SU-DHL-6 (cell line): ENCODE data around the gene EPHA6.

Source experiments
- H2AFZ ChIP-seq: fragments of 200-600 bp; sonication (generic); 2 replicates; pipeline ENCODE4 v1.6.1; 2014; ENCODE audit warnings: low read depth, mild to moderate bottlenecking, moderate library complexity, mixed read lengths, antibody characterized with exemption, low read length; ENCODE audit not compliant: severe bottlenecking
- H3F3A ChIP-seq: fragments of 200-600 bp; shearing (Covaris generic); 2 replicates; pipeline ENCODE4 v1.6.0; 2016; ENCODE audit warnings: antibody characterized with exemption, mild to moderate bottlenecking; ENCODE audit not compliant: insufficient read depth
- H3K27ac ChIP-seq: fragments of 200-600 bp; sonication (generic); 2 replicates; pipeline ENCODE4 v1.5.1; 2016; ENCODE audit warnings: low read depth, mild to moderate bottlenecking, low read length, moderate library complexity, mixed read lengths
- H3K27me3 ChIP-seq: fragments of 200-600 bp; sonication (generic), shearing (Covaris generic); 2 replicates; pipeline ENCODE4 v1.6.0; 2014; ENCODE audit warnings: mild to moderate bottlenecking, low read length
- H3K36me3 ChIP-seq: fragments of 200-600 bp; sonication (generic); 2 replicates; pipeline ENCODE4 v1.6.1; 2014; ENCODE audit warnings: mild to moderate bottlenecking, low read length, mixed read lengths
- H3K4me2 ChIP-seq: fragments of 300-600, 200-600 bp; shearing (Covaris generic), sonication (generic); 2 replicates; pipeline ENCODE4 v1.6.0; 2014; ENCODE audit warnings: low read length, low read depth, mild to moderate bottlenecking; ENCODE audit not compliant: poor library complexity, severe bottlenecking
- H3K4me3 ChIP-seq: fragments of 200-600 bp; sonication (generic); 2 replicates; pipeline ENCODE4 v1.5.1; 2014; ENCODE audit warnings: antibody characterized with exemption, low read length, mild to moderate bottlenecking, mixed read lengths; ENCODE audit not compliant: insufficient read depth, poor library complexity, severe bottlenecking
- H3K79me2 ChIP-seq: fragments of 200-600 bp; sonication (generic); 2 replicates; pipeline ENCODE4 v1.6.1; 2014; ENCODE audit warnings: mild to moderate bottlenecking, low read length, moderate library complexity; ENCODE audit not compliant: insufficient read depth
- H3K9ac ChIP-seq: fragments of 200-600 bp; sonication (generic); 2 replicates; pipeline ENCODE4 v1.7.0; 2014; ENCODE audit warnings: mild to moderate bottlenecking, low read length
- H3K9me2 ChIP-seq: fragments of 200-600 bp; sonication (generic); replicated peaks from 2 replicates; pipeline ENCODE4 v1.6.1; 2014; ENCODE audit warnings: low read length; ENCODE audit not compliant: insufficient read depth
- H3K9me3 ChIP-seq: fragments of 200-600 bp; sonication (generic); 2 replicates; pipeline ENCODE4 v1.6.1; 2014; ENCODE audit warnings: low read length, mixed read lengths; ENCODE audit not compliant: insufficient read depth
- H4K20me1 ChIP-seq: fragments of 200-600 bp; sonication (generic); 2 replicates; pipeline ENCODE4 v1.6.1; 2014; ENCODE audit warnings: low read depth, mild to moderate bottlenecking, antibody characterized with exemption, low read length, moderate library complexity, mixed read lengths
- CTCF ChIP-seq: fragments of 200-600 bp; sonication (generic); IDR thresholded peaks from one replicate; pipeline ENCODE4 v1.5.1; 2017; ENCODE audit warnings: antibody characterized with exemption, mild to moderate bottlenecking, low read length, moderate library complexity; ENCODE audit not compliant: insufficient read depth, poor library complexity, severe bottlenecking
- EZH2phosphoT487 ChIP-seq: fragments of 200-600 bp; sonication (generic), shearing (Covaris generic); conservative IDR thresholded peaks from 2 replicates; pipeline ENCODE4 v1.6.1; 2018; ENCODE audit warnings: mild to moderate bottlenecking, antibody characterized with exemption, low read length, moderate library complexity, mixed read lengths

Gene EPHA6

GRCh38 chr3:97706226-97706625 is 891.8 kb downstream of the EPHA6 start:
- Histone ChIP-seq H3K36me3 (no peaks in the 10 kb centered on the region), H3K27ac (no peak overlapping the region), H2AFZ (no peak overlapping the region), H3K79me2 (no peaks in the 10 kb centered on the region), H3K9me2 (no peaks in the 10 kb centered on the region), H3K27me3 (no peaks in the 10 kb centered on the region), H3F3A (no peaks in the 10 kb centered on the region), H3K4me3 (no peak overlapping the region), H3K9me3 (0 out of 2 replicates have a peak, but pooled peaks cover 7% of the 10 kb centered on the region), H3K4me2 (no peak overlapping the region), H3K9ac (no peak overlapping the region), H4K20me1 (no peaks in the 10 kb centered on the region)
- no peak for TF ChIP-seq CTCF
- no peak for TF ChIP-seq EZH2phosphoT487

- no peaks in the 10 kb centered on the region for H3K27me3 ChIP-seq
- H3K36me3 ChIP-seq: no peaks in the 10 kb centered on the region
- H3K27ac ChIP-seq: no peak overlapping the region
- H3K9me3 ChIP-seq: 0 out of 2 replicates have a peak, but pooled peaks cover 7% of the 10 kb centered on the region
- no peak overlapping the region for H2AFZ ChIP-seq
- H3K4me3 ChIP-seq: no peak overlapping the region
- H4K20me1 ChIP-seq: no peaks in the 10 kb centered on the region
- TF ChIP-seq EZH2phosphoT487 (no peak), CTCF (no peak)
- no peaks in the 10 kb centered on the region for H3K9me2 ChIP-seq
- H3K9ac ChIP-seq: no peak overlapping the region
- H3F3A ChIP-seq: no peaks in the 10 kb centered on the region
- no peaks in the 10 kb centered on the region for H3K79me2 ChIP-seq
- no peak overlapping the region for H3K4me2 ChIP-seq
Measured at GRCh38 chr3:97711654-97712053, 897.3 kb downstream of the EPHA6 start.

- Histone ChIP-seq H3K4me3 (no peak overlapping the region), H3K36me3 (no peaks in the 10 kb centered on the region), H3K4me2 (no peak overlapping the region), H4K20me1 (no peaks in the 10 kb centered on the region), H3K27me3 (no peaks in the 10 kb centered on the region), H2AFZ (no peak overlapping the region), H3K9me3 (0 out of 2 replicates have a peak, but pooled peaks cover 7% of the 10 kb centered on the region), H3K27ac (no peak overlapping the region), H3K79me2 (no peaks in the 10 kb centered on the region), H3K9ac (no peak overlapping the region), H3K9me2 (no peaks in the 10 kb centered on the region), H3F3A (no peaks in the 10 kb centered on the region)
- TF ChIP-seq CTCF (no peak), EZH2phosphoT487 (no peak)
Measured at GRCh38 chr3:97712919-97713318, 898.5 kb downstream of the EPHA6 start.
